T follicular helper cell (primary cell): ENCODE results near the gene SLC17A2.

Source experiments
- DNase-seq: peaks from one replicate; pipeline ENCODE4 v3.0.0-alpha.2; 2020; ENCODE audit warnings: low read depth

Gene SLC17A2

DNA sequence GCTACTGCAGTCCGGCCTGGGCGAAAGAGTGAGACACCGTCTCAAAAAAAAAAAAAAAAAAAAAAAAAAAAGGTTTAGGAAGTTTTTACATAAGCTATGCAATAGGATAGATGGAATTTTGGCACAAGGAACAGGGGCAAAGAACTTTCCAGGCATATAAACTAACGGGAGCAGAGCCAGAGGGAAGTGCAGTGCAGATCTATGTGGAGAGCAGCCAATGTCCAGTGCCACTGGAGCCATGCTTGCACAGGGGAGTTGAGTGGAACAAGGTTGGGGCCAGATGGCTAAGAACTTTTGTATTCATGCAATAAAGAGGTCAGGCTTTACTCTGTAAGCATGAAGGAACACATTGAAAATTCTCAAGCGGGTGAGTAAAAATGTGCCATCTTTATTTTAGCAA is 10.8 kb downstream of the SLC17A2 start:
- no peak for DNase-seq

DNA sequence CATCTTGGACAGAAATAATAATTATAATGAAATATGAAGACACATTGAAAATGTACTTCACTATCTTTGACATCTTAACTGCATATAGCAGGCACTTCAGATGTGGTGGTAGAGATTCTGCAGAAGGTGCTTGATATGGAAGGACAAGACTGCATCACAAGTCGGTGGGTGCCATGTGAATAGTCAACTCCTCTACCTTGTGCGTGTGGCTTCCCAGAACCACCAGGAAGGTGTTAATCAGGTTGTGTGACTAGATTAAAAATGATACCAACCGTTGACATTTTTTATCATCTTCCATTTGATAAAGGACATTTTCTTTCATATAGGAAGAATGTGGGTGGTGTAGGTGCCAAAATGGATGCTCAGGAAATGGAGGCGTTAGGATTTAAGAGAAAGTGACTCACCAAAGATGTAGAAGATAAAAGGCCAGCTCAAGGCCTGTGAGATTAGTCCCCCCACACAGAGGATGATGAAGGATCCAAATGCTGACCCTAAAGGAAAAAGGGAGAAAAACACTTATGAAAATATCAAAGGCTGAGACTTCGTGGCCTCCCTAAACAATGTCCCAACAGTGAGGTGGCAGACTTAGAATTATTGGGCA is 12.3 kb downstream of the SLC17A2 start:
- DNase-seq: no peak

DNA sequence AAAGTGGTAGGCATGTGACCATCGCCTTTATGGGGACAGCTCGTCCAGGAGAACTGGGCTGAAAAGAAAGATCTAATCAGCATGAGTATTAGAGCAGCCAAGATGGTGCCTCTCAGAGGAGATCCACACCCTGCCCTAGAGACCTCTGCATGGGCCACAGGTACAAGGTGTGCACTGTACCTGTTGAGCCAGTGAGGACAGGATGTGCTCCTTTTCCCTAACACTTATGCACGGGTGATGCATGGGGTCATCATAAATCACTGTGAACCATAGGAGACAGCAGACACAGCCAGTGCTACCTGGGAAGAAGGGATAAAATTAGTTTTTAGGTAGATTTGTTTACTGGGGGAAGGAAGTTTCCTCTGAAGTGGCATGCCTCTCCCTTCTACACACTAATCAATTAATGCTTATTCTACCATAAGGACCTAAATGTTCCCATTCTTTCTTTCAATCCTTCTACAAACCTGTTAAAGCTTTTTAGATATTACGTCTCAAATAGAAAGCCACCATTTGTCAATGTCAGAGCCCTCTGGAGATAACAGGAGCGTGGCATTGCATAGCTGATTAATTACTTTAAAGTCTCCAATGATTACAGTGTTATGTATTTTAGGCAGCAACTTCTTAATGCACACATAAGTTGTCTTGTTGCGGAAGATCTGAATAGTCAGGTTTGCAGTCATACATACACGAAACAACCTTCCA is 13.6 kb downstream of the SLC17A2 start:
- DNase-seq: no peak

DNA sequence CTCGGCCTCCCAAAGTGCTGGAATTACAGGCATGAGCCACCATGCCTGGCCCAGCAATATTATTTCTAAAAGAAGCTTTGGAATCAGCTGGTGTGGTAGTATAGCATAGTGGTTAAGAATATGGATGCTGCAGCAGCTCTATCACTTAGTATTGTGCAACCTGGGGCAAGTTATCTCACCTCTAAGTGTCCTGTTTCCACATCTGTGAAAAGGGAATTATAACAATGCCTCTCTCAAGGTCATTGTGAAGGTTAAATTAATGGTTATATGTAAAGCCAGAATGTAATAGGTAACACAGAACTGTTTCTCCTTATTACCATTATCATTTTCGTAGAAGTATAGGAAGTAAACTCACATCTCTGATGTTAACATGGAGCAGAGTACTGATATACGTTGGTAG is 14.2 kb downstream of the SLC17A2 start:
- DNase-seq: no peak

DNA sequence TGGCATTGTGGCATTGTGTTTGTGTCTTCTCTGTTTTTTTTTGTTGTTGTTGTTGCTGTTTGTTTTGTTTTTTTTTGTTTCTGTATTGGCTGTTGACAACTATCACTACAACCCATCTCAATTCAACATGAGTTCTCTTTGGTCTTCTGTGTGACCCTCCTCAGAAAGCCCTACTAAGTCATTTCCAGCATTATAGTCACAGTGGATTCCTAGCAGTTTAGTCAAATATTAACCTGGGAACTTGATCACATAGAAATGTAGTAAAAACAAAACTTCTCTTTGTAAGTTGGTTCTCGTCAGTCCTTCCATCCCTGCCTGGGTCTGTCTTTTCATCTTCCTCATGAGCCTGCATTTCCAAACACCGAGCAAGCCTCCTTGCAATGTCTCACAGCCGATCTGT is 16.8 kb downstream of the SLC17A2 start:
- DNase-seq: no peak

DNA sequence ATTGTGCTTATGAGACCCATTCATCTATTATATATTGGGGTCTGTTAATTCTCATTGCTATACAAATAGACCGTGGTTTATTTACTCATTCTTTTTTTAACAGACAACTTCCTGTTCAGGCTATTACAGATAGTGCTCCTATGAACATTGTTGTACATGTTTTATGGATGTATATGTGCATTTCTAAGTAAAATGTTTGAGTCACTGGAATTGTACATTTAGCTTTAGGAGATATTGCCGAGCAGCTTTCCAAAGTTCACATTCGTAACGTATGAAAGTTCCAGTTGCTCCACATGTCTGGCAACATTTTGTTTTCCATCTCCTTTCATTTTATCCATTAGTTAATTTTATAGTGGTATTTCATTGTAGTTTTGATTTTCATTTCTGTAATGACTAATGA is 19.1 kb downstream of the SLC17A2 start:
- DNase-seq: no peak

DNA sequence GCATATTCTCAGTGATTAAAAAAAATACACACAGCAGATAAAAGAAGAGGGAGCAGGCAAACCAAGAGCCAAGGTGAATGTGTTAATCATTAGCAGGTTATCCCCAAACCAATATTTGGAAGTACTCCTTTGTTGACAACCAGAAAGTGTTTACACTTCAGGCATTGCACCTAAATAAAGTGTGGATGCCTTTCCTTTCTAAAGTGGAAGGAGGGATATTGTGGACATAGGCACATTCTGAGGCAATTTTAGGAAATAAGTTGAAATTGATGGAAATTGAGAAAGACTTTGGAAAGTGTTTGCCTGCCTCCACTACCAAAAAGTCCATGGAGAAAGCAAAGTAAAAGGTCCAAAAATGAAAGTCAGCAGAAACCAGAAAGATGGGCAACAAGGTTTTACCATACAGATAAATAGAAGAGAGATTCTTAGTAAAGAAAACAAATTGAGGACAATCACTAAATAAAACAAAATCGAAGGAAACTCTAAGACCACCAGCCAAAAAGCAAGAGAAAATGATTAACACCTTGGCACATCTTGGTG is 22.9 kb downstream of the SLC17A2 start:
- no peak for DNase-seq

DNA sequence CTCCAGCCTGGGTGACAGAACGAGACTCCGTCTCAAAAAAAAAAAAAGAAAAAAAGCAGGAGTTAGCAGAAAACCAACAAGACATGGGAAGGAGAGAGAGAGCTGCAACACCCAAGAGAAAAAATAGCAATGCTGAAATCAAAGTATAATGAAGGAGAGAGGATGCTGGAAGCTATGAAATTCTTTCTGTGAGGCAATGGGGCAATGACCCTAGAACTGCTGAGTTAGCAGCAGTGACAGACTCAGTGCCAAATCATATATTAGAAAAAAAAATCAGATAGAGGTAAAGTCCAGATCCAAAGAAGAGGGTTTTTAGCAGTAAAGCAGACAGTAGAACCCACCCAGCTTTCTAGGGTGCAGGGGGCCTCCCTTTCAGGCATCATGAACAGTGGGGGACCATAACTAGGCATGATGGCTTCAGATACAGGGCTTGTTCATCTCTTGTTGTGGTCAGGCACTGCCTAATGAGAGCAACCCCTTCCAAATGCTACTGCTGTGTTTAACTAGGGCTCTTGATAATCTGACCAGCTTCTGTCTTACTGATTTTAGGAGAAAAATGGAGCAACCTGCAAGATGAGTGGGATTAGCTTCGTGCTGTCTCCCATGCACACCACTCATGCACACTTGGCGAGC is 26.9 kb downstream of the SLC17A2 start:
- no peak for DNase-seq

DNA sequence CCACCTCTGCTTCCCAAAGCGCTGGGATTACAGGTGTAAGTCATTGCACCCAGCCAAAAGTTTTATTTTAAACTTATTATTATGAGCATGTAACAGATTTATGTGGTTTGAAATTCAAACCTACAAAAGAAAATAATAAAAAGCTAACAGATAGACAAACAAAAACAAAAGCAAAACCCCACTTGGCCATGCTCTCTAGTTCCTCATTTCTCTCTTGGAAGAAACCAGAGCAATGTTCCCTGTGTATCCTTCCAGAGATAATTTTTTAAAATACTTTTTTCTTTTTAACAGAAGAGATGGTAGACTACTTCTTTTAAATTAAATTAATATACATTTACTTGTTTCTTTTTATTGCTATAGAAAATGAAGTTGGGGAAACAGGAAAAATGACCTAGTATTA is 28.4 kb downstream of the SLC17A2 start:
- DNase-seq: no peak

DNA sequence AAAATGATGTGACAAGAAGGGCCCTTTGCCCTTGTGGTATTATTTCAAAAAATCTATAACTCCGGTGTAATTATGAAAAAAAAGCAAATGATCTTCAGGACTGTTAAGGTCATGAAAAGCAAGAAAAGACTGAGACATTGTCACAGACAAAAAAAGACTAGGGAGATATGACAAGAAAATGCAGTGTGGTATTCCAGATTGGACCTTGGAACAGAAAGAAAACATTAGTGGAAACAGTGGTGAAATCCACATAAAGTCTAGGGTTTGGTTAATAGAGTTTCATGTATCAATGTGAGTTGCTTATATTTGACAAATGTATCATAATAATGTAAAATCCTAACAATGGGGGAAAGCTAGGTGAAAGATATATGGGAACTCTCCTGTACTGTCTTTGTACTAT is 29.6 kb downstream of the SLC17A2 start:
- DNase-seq: no peak

DNA sequence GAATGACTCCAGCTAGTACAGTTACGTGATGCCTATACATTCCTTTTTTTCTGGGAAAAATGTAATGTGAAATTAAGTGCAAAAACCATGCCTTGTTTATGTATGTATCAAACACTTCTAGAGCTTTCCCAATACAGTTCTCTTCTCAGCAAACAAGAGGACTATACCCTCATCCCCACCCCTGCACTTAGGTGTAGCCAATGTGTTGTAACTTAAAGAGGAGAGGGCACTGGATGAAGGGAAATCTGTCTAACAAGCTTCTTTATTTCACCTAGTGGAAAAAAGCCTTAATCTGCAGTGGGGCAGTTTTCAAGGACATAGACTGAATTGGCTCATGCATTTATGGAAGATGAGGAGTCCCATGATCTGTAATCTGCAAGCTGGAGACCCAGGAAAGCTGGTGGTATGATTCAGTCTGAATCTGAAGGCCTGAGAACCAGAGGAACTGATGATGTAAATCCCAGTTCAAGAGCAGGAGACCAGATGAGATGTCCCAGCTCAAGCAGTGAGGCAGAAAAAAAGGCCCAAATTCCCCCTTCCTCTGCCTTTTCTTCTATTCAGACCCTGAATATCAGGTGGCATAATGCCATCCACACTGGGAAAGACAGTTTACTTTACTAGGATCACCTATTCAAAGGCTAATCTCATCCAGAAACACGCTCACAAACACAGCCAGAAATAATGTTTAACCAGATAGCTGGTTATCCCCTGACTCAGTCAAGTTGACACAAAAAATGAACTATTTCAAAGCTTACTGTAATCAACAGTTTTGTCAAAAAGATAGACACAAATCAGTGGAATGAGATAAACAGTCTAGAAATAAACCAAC is 30.7 kb downstream of the SLC17A2 start:
- no peak for DNase-seq

DNA sequence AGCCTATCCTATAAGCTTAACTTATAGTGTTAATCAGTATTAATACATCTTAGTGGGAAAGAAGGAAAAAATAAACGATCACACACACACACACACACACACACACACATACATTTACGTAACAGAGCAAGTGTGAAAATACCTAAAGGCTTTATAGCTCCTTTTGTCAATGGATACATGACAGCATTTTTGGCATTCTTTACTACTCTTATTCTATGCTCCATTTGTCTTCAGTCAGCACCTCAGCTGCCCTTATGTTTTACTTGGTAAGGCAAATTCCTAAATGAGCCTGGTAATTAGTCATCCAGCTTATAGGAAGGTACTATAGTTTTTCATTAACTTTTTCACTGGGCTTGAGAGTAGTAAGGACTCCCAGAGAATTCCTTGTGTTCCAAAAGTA is 31.4 kb downstream of the SLC17A2 start:
- DNase-seq: no peak

DNA sequence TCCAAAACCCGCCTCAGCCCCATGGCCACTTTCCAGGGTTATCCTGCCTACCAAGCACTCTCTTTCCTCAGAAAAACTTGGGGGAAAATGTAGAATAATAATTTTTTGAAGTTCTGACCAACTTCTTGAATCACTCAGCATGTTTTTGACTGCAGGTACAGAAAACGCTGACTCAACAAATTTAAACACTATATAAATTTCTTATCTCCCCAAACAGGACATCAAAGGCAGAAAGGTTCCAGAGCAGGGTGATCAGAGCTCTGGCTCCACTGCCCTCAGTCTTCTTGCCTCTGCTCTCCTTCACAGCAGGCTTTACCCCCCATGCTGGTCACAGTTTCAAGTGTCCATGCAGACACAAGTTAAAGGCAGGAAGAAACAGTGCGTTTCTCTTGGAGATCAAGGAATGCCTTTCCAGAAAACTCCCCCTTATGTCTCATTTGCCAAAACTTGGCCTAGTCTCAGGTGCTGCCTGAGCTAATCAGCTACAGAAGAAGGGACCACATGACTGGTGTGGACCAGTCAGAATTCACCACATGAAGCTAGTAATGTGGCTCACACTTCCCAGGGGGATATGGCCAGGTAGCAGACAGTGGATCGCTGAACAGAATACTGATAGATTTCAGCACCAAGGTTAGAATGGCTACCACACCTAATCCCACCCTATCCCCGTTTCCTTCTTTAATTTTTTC is 32.1 kb downstream of the SLC17A2 start:
- no peak for DNase-seq

DNA sequence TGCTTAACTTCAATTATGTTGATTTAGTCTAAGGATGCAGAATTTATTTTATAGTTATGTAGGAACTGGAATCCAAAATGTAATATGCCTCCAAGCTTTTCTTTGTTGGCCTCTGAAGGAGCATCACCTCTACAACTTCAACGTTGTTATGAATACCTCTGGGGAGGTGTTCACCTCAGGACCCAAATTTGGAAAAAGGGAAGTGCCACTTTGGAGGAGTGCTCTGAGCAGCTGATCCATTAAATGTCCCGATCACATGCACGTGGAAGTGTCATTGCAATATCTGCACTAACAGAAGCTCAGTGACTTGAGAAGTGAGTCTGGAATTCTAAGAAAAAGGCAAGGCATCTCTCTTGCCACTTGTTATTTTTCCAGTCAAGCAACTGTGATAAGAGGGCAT is 34.2 kb downstream of the SLC17A2 start:
- no peak for DNase-seq

DNA sequence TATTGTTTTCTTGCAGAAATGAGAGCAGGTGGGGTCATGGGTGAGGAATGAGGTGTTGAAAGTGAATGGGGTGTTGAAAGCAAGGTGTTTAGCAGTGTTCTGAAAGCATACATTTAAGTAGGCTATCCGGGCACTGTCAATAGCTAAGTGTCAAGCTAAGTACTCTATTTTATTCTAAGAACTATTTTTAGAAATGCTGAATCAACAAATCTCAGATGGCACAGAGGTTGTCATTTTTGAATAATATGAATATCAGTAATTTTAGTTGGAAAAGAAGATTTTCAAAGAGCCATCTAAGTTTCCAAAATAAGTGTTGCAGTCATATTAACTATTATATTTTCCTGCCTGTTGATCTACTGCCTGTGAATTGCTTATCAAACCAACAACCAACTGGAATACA is 34.7 kb downstream of the SLC17A2 start:
- no peak for DNase-seq

DNA sequence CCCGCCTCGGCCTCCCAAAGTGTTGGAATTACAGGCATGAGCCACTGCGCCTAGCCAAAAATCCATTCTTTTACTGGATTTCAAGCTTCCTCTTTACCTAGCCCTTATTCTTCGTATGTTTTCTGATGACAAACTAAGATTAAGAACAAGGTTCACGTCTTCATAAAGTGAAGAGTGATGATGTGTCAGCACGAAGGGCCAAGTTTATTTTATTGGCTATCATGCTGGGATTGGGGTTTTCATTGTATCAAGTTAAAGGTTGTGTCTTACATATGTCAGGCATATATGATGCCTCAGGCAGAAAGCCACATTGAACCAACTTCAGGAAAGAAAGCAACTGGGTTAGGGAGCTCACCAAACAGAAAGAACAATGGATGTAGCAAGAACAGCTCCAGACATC is 36.7 kb downstream of the SLC17A2 start:
- DNase-seq: no peak

DNA sequence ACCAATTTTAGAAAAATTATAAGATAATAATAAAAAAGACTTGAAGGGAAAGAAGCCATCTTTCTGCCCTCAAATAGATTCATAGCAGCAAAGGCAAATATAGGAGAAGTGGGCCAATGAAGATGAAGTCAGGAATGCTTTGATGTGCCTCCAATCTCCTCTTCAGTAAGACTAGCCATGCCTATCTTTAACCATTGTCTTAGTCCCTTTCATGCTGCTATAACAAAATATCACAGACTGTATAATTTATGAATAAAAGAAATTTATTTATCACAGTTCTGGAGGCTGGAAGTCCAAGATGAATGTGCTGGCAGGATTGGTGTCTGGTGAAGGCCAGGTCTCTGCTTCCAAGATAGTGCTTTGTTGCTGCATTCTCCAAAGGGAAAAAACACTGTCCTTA is 37.6 kb downstream of the SLC17A2 start:
- no peak for DNase-seq

DNA sequence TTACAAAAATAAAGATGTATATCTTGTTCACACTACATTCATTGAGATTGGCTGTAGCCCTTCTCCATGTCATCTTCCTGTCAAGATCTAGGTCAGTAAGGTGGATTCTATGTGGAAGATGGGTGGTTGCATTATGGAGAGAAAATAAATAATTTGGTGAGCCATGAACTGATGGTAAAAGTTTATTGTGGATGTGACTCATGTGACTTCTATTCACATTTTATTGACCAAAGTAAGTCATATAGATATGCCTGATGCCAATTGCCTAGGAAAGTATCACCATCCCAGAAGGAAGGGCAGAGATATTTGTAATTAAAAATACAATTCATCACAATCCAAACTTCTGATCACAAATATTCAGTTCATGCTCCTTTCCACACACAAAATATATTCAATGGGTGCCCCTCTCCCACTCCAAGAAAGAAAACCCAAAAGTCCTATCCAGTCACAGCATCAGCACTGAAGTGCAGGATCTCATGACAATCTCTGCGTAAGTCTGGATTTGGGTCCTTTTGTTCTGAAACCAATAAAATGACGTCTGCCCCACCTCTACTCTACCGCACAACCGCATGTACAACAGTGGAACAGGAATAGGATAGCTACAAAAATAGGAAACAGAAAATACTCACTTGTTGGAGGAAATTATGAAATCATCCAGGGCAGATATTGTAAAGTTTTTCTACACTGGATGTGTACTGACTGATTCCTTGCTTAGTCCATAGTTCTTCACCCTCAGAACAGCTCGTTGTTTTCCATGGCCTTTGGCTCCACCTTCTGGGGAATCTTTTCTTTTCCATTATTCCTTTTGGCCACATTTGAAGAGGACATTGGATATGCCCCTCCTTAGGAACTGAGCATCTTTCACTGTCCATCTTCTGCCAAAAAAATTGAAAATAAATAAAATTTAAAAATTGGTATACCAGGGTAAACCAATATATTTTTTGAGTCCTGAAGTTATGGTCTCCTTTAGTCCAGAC is 40.3 kb downstream of the SLC17A2 start:
- no peak for DNase-seq

DNA sequence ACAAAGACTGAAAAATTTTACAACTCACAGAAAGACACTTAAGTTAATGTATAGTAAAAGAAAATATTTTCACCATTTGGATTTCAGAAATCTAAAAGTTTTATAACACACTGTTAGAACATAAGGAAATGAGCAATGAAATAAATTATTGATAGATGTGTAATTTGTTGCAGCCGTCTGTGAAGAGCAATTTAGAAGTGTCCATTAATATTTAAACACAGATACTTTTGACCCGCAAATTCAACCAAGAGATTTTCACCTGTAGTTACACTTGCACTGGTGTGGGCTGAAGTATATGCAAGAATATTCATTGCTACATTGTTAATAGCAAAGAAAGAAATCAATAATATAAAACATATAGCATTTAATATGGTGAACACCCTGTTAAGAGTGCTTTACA is 41.9 kb downstream of the SLC17A2 start:
- no peak for DNase-seq

DNA sequence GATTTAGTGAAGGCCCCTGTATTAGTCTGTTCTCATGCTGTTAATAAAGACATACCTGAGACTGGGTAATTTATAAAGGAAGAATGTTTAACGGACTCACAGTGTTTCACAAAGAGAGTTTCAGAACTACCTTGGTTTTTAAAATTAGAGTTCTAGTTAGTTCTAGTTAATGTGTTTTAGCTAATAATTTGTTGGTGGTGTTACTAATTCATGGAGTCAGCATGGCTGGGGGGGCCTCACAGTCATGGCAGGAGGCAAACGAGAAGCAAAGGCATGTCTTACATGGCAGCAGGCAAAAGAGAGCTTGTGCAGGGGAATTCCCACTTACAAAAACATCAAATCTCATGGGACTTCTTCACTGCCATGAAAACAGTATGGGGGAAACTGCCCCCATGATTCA is 44.4 kb downstream of the SLC17A2 start:
- DNase-seq: no peak

DNA sequence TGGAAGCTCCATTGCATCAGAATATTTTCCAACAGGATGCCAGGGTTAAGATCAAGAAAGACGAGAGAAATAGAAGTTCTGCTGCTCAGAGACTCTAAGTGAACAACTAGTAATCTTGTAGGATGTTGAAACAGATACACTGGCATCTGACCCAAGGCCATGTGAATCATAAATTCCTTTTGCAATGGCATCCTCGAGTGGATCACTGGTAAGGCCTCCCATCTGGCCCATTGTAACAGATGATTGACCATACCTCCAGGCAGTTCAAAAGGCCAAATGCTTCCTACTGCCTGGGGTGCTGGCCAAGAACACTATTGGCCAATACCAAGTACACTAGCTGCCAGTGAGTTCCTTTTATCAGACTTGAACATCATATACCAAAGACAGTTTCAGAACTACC is 46.5 kb downstream of the SLC17A2 start:
- no peak for DNase-seq
